ENCODE measurements around the gene TCF25. TPM values are rescaled to one million over a fixed set of nuclear protein-coding genes. Genes with fewer than 3 reads are reported as not detected.
"Not testable (repeated sequence)": the region's sequence is repeated elsewhere in the genome, so short reads cannot be mapped to it uniquely, and the experiment has no call there.

The TCF25 gene, protein sequence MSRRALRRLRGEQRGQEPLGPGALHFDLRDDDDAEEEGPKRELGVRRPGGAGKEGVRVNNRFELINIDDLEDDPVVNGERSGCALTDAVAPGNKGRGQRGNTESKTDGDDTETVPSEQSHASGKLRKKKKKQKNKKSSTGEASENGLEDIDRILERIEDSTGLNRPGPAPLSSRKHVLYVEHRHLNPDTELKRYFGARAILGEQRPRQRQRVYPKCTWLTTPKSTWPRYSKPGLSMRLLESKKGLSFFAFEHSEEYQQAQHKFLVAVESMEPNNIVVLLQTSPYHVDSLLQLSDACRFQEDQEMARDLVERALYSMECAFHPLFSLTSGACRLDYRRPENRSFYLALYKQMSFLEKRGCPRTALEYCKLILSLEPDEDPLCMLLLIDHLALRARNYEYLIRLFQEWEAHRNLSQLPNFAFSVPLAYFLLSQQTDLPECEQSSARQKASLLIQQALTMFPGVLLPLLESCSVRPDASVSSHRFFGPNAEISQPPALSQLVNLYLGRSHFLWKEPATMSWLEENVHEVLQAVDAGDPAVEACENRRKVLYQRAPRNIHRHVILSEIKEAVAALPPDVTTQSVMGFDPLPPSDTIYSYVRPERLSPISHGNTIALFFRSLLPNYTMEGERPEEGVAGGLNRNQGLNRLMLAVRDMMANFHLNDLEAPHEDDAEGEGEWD
- polyA plus RNA-seq (ENCODE audit: insufficient read length in 12 of 12), result 100 to 1,000 TPM in 3 of 12 donors, 10 to 100 TPM in 8, not detected in 1; 82.4 to 173 (median 90.2) TPM
- long read RNA-seq, donor 1, transcript TCF25-203 (2 exons, 981 nt), result major isoform, 12 of 98 reads
- long read RNA-seq, donor 1, transcript TCF25-201 (18 exons, 2,233 nt), result minor isoform, 9 of 98 reads
- long read RNA-seq, donor 1, transcript TCF25-220 (2 exons, 1,535 nt), result minor isoform, 8 of 98 reads
- long read RNA-seq, donor 1, partial matches to known transcripts, result 62 of 98 reads
- long read RNA-seq, donor 1, other reads (novel, unspliced or antisense), result 0 of 98 reads
- long read RNA-seq, donor 2, partial matches to known transcripts, result 18 of 31 reads
- long read RNA-seq, donor 2, other reads (novel, unspliced or antisense), result 0 of 31 reads
- long read RNA-seq, donor 3, partial matches to known transcripts, result 11 of 17 reads
- long read RNA-seq, donor 3, other reads (novel, unspliced or antisense), result 0 of 17 reads
- long read RNA-seq, donor 4, partial matches to known transcripts, result 0 of 7 reads
- long read RNA-seq, donor 4, other reads (novel, unspliced or antisense), result 0 of 7 reads
- long read RNA-seq, donor 5, transcript TCF25-203 (2 exons, 981 nt), result minor isoform, 5 of 55 reads
- long read RNA-seq, donor 5, transcript TCF25-201 (18 exons, 2,233 nt), result major isoform, 8 of 55 reads
- long read RNA-seq, donor 5, partial matches to known transcripts, result 35 of 55 reads
- long read RNA-seq, donor 5, other reads (novel, unspliced or antisense), result 0 of 55 reads
- long read RNA-seq, donor 6, transcript TCF25-201 (18 exons, 2,233 nt), result major isoform, 7 of 17 reads
- long read RNA-seq, donor 6, partial matches to known transcripts, result 8 of 17 reads
- long read RNA-seq, donor 6, other reads (novel, unspliced or antisense), result 0 of 17 reads
- long read RNA-seq, donor 7, partial matches to known transcripts, result 13 of 22 reads
- long read RNA-seq, donor 7, other reads (novel, unspliced or antisense), result 0 of 22 reads
- long read RNA-seq, donor 8, transcript TCF25-201 (18 exons, 2,233 nt), result minor isoform, 5 of 33 reads
- long read RNA-seq, donor 8, transcript TCF25-203 (2 exons, 981 nt), result major isoform, 7 of 33 reads
- long read RNA-seq, donor 8, partial matches to known transcripts, result 17 of 33 reads
- long read RNA-seq, donor 8, other reads (novel, unspliced or antisense), result 0 of 33 reads
- long read RNA-seq, donor 9, transcript TCF25-203 (2 exons, 981 nt), result major isoform, 8 of 32 reads
- long read RNA-seq, donor 9, partial matches to known transcripts, result 18 of 32 reads
- long read RNA-seq, donor 9, other reads (novel, unspliced or antisense), result 0 of 32 reads
- long read RNA-seq, donor 10, partial matches to known transcripts, result 29 of 42 reads
- long read RNA-seq, donor 10, other reads (novel, unspliced or antisense), result 0 of 42 reads
- long read RNA-seq, donor 11, transcript TCF25-203 (2 exons, 981 nt), result minor isoform, 7 of 56 reads
- long read RNA-seq, donor 11, transcript TCF25-201 (18 exons, 2,233 nt), result major isoform, 10 of 56 reads
- long read RNA-seq, donor 11, partial matches to known transcripts, result 36 of 56 reads
- long read RNA-seq, donor 11, other reads (novel, unspliced or antisense), result 0 of 56 reads

- DNase-seq, result peak; percentile 93
Observed at GRCh38 chr16:89873109-89873971, at the start of gene TCF25. Gene TCF25 (plus strand): TSS chr16:89873592. CDS start chr16:89873668, 76 bp downstream.

DNA sequence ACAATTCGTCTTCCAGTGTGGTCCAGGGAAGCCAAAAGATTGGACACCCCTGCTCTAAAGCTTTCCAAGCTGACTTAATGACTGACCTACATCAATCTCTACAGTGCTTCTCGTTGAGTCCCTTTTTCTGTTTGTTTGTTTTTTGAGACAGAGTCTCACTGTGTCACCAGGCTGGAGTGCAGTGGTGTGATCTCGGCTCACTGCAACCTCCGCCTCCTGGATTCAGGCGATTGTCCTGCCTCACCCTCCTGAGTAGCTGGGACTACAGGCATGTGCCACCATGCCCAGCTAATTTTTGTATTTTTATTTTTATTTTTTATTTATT lies 49.6 kb upstream of the TCF25 start:
- DNase-seq, result not testable (repeated sequence)

GRCh38 chr16:89826531-89827382 lies 46.6 kb upstream of the TCF25 start:
- DNase-seq, result no peak

GRCh38 chr16:89827383-89828198 lies 45.8 kb upstream of the TCF25 start:
- DNase-seq, result no peak

- peak; percentile 82 for DNase-seq
Observed at GRCh38 chr16:89828199-89828869, 45.1 kb upstream of the TCF25 start, which contains the start of gene SPIRE2. Gene SPIRE2 (plus strand): TSS chr16:89828475. CDS start chr16:89828551, 76 bp downstream.

- DNase-seq, result no peak
Observed at GRCh38 chr16:89828870-89829629, 44.3 kb upstream of the TCF25 start.

DNA sequence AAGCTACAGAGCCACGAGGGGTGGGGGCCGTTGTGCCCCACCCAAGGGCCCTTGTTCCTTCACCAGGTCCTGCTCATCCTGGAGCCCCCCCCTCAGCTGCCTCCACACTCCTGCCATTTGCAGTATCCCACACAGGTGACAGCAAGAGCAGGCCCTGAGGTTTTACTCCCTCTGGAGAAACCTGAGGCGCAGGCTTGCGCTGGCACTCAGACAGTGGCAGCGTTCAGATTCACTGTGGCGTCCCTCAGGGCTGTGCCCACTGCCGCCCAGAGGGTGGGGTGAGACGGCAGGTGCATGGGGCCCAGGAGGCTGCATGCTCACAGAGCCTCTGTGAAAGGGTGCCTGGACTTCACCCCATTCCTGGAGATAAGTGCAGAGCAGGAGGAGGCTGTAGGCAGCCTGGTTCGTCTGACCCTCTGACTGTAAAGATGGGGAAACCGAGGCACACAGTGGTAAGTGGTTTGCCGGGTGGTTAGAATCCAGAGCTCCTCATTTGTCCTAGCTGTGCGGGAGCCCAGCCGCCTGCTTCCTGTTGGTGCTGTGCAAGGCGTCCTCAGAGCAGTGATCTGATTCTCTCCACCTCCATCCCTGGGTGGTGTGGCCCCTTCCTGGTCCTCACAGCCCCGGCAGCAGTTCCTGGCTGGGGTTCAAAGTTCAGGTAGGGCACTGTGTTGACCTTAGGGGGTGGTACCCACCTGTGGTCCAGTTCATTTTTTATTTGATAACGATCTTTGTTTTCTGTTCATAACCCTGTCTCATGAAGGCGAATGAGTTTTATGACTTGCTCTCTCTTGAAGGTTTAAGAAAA lies 43.6 kb upstream of the TCF25 start:
- no peak for DNase-seq

GRCh38 chr16:89831810-89832328 lies 41.5 kb upstream of the TCF25 start:
- DNase-seq, result no peak

GRCh38 chr16:89833664-89834363 lies 39.6 kb upstream of the TCF25 start:
- not testable (repeated sequence) for DNase-seq

DNA sequence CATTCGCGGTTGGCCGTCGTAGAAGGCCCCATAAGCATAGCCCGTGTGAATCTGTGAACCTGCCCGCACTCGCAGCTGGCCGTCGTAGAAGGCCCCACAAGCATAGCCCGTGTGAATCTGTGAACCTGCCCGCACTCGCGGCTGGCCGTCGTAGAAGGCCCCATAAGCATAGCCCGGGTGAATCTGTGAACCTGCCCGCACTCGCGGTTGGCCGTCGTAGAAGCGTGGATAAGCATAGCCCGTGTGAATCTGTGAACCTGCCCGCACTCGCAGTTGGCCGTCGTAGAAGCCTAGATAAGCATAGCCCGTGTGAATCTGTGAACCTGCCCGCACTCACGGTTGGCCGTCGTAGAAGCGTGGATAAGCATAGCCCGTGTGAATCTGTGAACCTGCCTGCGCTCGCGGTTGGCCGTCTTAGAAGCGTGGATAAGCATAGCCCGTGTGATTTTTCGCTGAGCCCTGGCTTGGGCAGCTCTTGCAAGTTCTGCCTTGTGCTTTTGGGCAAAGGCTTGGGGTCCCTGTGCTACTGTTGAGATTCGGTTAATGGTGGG lies 38.5 kb upstream of the TCF25 start:
- DNase-seq, result not testable (repeated sequence)

GRCh38 chr16:89836484-89836883 lies 36.9 kb upstream of the TCF25 start:
- not testable (repeated sequence) for DNase-seq

- no peak for DNase-seq
Observed at GRCh38 chr16:89837014-89837546, 36.3 kb upstream of the TCF25 start.

GRCh38 chr16:89841275-89841674 lies 32.1 kb upstream of the TCF25 start:
- no peak for DNase-seq
